Limb (tissue), 2 donors: Measurements from ENCODE around the gene MAML3.

ENCODE experiments used
- DNase-seq, 2 donors: peaks; one replicate each; pipeline ENCODE4 v3.0.0-alpha.2; 2016; ENCODE audit errors: extremely low spot score in 2 of 2

MAML3 gene

DNA sequence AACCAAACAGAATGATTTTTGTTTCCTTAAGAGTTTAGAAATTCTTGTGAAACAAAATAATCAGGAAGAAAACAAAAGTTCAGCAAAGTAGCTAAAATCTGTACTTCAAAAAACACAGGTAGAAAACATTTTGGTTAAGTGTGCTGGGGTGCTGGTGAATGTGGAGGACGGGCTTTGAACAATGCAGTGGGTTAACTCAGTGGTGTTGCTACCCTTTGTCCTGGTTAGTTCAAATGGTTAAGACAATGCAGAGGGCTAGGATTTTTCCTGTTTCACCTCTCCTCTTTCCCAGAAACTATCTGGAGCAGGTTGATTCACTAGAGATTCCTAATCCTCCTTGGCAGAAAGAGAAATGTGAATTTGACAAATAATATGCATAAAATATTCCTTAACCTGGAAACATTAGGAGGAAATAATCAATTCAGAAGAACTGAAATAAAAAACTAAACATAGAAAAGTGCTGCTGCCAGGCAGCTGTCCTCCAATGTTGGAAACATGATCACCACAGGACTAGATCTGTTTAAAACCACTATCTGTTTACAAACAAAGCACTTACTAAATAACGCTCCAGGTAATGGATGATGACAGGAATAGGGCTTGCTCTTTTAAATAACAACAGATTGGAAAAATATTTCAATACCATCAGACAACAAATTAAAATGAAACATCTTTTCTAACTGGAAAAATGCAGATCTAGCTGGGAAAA, 148.9 kb downstream of the MAML3 start:
- DNase-seq: no peak

DNA sequence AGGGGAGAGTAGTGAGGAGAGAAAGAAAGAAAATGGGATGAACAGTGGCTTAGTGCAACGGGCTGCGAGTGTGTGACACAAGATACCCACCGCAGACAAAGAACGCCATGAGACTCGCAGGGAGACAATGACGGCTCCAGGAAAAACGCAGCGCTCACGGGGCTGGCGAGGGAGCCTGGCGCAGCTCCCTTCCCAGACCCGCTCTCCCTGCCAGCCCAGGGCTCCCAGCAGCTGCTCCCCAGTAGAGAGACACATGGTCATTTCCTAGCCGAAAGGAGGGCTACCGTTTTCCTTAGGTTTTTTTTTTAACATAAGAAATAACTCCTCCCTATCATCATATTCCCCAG, 149.5 kb downstream of the MAML3 start:
- DNase-seq: peak in 1 of 2 donors; percentile 73

DNA sequence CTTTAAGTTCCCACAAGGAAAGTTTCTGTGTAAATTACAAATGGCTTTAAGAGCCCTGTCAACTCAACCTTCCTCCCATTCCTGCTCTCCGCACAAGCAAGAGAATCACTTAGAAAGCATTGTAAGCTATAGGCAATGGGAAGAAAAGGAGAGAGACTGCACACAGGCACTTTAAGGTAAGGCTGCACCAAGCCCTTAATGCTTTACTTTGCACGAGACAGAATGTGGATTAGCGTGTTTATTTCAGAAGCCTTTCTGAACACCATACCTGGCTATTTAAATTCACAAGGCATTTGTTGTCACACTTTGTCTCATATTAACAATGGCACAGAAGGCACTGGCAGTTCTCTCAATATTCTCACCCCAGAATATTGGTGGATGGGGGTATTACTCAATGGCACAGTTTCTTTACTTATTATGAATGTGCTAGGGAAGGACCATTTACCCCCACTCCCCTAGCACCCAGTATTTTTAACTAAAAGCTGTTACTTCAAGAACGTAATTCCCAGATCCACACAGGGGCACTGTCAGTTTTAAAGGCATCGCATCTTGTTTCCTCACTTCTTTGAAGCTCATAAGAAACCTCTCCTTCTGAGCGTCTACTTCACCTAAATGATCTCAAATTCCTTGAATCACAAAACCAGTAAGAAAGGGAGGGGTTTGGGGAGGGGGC, 150.0 kb downstream of the MAML3 start:
- DNase-seq: no peak

DNA sequence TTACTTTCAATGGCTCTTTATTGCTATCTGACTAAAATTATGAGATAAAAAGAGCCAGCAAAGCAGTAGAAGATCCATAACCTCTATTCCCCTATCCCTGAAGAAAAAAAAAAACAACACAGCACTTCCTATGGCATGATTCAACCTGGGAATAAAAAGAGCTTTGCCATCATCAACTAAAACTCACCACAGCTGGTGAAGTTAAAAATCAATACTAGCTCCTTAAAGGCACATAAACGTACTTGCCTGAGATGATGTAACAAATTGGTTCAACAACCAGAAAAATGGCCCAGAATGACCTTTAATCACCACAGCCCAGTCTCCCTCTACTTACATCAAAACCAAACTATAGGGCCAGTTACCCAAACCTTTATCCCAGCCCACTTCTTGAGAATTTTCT, 153.8 kb downstream of the MAML3 start:
- no peak for DNase-seq

DNA sequence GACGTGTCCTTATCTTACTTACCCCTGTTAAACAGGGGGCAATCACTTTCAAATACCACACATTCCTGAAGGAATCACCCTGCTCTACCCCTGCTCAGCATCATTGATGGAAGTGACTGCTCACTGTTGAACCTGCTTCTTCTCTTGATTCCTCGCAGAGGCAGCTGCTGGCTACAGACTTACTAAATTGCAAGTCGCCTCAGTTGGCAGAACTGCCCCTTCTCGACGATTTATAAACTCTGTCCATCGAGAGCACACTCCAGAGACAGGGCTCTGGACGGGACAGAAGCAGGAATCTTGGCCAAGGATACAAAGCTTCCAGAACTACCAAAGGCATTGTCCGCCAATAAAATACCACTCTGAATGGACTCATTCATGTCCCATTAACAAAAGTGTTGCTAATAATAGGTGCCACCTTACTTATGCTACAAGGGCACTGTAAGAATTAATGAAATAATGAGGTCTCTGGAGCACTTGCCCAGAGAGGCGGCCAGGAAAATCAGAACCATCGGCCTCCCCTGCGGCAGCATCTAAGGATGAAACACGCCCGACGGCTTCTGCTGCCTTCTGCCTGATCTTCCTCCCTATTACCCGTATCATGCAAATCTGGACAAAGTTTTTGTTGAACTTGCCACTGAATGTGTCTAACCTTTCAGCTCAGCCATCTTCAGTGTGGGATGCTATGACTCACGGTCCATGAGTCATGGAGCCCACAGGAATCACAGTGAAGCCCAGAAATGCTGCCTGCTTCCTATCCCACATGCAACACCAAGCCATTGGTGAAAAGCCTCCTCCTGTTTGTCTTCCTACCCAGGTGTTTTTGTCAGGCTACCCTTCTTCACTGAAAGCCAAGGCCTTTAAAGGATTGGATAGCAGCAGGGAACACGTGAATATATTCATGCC, 164.9 kb downstream of the MAML3 start:
- DNase-seq: no peak

DNA sequence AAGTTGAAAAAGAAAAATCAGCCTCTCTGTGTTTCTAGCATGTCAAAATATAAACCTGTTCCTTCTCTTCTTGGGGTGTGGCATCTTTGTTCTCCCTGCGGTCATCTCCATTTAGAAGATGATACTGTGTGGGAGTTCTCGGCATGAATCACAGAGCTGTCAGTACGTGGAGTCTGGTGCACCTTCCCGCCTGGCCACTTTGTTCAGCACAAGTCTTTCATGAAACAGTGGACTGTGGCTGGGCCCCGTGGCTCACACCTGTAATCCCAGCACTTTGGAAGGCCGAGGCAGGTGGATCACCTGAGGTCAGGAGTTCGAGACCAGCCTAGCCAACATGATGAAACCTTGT, 166.5 kb downstream of the MAML3 start:
- no peak for DNase-seq

DNA sequence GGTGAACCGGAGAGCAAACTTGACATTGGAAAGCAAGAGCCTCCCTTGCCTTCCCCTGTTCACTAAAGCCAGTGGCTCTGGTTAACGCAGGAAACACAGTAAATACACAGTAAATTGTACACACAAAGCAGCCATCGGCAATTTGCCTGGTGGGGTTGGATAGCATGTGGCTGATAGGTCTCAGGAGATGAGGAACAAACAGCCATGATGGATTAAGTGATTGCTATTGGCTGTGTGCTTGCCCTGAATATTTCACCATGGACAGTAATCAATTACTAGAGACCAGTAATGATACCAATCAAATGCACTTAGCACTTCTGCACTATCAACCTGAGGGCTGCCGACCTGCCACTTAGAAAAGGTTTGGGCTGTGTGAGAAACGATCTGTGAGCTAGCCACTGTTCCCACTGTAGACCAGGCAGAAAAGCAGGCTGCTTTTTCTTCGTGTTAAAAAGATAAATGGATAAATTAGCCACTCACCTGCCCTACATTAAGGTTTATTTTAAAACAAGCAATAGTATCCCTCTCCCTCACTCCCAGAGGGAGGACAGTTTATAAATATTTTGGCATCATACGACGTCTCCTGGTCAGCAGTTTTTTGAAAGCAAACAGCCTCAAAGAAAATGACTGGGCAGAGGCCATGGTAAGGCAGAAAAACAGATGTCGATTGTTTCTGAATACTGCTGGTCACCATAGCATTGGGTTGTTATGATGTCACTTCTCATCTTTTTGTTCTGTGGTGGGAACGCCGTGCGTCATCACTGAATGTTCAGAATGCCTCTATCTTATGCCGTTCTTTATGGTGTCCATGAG, 167.1 kb downstream of the MAML3 start:
- DNase-seq: peak in 1 of 2 donors; percentile 57

DNA sequence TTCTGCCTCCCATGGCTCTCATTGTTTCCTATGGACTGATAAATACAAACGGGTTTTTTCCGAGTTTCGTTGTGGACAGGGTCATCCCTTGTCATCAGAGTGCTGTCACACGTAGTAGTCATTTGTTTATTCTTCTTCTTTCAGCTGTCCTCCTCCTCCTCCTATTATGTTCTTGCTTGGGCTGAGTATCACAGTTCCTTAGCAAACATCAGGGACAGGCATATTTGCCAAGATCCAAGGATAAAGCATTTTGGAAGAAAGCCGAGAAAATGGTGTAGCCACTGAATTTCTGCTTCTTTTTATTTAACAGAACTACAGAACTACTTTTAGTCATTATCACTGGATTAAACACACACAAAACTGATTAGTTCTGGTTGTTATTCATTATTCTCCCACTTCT, 167.9 kb downstream of the MAML3 start:
- no peak for DNase-seq

DNA sequence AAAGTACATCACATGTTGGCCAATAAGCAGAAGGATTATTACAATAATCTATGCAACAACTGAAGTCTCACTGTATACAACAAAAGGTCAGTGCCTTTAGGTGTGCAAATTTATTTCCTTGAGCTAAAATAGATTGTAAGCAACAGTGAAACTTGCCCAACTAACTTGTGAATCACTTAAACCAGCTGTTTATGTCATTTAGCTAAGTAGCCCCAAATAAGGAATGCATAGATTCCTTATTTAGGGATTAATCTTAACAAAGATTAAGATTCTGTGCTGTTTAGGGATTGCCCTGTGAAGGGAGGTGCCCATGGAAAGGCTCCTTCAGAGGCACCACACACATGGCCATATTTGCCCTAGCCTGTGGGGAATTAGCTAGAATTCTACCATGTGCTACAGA, 168.6 kb downstream of the MAML3 start:
- no peak for DNase-seq

DNA sequence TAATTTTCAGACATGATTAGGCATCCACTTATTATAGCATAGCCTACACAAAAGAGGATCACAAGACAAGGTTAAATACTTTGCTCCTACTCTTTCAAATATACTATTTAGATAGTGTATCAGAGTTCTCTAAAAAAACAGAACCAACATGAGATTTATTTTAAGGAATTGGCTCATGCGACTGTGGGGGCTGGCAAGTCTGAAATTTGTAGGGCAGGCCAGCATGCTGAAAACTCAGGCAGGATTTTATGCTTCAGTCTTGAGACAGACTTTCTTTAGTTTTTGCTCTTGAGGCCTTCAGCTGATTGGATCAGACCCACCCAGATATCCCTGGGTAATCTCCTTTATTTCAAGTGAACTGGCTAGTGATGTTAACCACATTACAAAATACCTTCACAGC, 169.5 kb downstream of the MAML3 start:
- no peak for DNase-seq

DNA sequence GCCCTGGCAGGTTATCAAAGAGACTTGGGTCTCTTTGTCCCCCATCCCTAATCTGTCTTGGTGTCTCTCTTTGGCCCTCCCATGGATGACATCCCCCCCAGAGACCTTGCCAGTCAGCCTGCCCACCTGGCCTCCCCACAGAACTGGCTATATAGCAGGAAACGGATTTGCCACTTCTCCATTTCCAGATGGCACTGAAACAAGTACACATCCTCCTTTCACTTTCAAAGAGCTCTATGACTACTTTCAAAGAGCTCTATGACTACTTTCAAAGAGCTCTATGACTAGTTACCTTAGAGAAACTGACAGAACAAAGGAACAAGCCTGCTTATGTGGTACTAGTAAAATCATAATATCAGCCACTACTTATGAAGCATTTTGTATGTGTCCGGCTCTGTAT, 175.3 kb downstream of the MAML3 start:
- no peak for DNase-seq

DNA sequence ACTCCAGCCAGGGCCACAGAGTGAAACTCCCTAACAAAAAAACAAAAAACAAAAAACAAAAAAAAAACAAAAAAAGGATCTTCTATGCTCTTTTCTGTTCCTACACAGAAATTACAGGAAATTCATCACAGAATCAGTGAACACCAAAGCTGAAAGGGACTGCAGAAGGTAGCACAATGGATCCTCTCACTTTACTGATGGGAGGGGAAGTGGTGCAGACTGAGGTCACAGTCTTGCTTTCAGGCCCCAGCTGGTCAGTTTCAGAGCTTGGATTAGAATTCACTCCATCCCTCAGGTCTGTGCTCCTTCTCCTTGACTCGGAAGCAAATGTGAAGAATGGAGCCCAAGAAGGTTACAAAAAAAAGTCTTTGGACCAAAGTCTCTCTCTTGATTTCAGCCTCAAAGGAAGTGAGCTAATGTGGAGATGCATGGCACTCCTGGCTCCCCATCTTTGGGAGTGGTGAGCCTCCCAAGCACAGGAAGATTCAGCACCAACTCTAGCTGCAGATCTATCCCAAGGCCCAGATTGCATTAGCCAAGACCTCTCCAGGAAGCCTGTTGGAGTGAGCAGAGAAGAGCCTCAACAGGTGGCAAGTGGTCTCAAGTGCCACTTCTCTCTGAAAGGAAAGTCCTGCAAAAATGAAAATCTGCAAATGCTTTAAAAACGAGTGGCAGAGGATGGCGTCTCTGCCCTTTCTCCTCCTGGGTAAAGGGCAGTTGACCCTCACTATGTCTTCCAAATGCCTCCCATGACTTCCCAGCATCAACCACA, 176.0 kb downstream of the MAML3 start:
- DNase-seq: no peak

DNA sequence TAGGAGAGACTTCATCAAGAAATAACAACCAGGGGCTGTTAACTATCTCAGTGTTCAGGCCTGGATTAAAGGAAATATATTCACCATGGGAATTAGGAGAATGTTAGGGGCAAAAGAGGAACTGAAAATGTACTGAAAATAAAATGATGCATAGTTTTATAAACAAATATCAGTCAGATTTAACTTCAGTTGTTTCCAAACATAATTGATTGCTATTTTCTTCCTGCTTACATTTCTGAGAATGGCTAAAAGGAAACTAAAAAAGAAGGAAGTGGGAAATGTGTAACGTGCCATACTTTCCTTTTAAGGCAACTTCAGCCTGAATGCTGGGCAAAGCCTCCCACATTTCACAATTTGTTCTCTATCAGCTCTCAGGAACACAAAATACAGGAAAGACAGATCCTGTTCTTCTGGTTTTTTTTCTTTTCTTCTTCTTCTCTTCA, 178.1 kb downstream of the MAML3 start:
- peak in 1 of 2 donors; percentile 43 for DNase-seq

DNA sequence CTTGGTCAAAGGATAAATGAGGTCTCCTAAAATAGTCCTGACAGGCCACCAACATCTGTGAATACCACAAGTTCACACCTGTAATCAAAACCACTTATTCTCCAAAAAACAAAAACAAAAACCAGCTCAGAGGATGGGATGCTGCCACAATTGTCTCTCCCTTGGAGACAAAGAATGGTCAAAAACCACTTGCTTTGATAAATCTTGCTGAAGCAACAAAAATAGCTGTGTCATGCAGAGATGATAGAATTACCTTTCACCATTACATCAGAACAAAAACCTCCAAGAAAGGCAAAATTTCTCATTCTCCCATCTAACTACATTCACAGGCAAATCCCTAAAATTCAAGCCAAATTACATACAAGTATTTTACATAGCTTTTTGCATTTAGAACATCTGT, 180.4 kb downstream of the MAML3 start:
- no peak for DNase-seq

DNA sequence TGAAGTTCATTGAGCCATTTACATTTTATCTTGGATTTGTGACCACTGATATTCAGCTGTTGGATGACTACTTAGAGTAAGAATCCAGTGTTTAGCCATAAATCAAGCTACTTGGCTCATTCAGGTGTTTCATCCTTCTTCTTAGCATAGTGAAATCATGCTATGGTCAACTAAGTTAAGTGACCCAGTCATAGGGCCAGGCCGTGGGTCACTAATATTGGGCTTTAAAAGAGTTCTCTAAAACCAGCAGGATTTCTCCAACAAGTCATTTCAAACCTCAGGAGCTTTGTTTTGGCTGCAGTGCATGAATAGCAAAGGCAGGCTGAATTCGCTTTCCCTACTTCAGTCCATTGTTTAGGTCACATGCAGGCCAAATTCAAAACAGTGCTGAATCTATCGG, 181.0 kb downstream of the MAML3 start:
- no peak for DNase-seq

DNA sequence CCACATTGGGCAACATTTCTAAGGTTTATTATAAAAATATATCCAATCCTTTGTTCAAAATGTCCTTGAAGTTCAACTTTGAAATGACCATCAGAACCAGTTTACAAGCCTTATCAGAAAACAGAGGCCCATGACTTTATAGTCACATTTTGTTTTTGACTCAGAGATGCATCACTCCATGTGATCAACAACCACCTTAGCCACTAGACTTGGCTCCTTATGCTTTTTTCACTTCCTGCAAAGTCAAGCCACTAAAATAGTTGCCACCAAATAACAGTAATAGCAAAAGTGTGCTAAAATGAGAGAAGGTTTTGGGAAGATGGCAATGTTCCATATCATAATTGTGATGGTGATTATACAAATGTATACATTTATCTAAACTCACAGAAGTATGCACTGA, 181.7 kb downstream of the MAML3 start:
- no peak for DNase-seq

DNA sequence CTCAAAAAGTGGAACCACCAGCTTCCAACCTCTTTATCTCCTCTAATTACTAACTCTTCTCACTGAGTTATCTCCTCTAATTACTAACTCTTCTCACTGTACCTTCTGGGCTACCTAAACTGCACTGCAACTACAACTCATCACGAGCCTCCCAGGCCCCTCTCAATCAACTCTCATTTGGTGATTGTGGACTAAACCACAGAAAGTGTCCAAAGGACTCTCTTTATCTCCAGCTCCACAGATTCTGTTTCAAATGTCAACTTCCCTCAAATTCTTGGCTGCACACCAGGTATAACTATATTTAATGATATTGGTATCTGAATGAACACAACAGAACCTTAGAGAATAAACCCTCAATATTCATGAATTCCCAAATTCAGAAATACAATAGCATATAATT, 182.9 kb downstream of the MAML3 start:
- DNase-seq: no peak

DNA sequence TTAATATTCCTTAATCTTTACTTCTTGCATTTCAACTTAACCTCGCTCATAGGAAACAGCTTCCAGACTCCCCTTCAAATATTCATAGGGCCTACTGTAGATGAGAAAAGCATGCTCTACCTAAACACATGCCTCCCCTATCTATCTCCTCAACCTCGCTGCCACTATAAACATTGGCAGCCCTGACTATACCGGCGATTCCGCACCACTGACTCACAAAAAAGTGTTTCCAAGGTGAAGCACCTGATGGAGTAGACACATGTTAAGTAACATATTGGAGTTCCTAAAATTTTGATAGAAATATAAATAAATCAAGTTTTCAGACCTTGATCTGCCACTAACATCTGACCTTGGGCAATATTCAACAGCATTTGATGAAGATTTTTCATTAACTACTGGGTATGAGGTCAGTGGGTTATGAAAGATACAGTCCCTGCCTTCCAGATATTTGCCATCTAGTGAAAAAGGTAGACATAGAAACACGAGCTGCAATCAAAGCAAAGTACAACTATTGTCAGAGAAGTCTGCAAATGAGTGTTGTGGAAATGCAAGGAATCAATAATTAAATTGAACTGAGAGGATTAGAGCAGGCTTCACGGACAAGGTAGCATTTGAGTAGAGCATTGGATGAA, 184.2 kb downstream of the MAML3 start:
- no peak for DNase-seq

DNA sequence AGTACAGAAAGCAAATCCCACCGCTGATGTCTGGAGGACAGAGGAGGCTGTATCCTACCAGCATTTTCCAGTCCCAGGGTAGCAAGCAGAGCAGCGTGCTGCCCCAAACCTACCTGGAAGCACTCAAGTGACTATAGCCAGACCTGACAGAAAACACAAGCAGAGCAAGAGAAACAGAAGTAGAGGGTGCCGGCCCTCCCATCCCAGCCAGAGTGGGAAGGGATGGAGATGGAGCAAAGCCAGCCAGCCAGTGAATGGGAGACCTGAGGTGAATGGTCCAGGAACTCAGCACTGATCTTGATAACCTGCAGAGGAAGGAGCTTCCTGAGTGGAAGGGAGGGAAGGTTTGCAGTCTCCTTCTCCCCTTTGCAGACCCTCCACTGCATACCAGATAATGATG, 185.2 kb downstream of the MAML3 start:
- no peak for DNase-seq

DNA sequence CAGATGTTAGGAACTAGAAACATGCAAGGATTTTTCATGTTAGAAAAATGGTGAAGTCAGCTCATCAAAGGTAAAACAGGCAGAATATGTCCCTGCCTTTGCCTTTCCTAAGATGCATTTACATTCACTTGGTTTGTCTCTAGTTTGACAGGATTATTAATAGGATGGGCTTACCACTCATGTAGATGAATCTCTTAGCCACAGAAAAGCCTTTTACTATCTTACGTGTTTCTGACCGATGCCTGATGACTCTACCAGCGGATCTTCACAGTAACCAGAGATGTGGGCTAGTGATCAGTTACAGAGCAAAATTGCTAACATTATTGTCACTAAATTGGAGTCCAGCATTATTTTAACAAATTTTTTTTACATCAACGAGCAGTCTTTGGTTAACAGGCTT, 187.6 kb downstream of the MAML3 start:
- no peak for DNase-seq
